ENCODE measurements around the gene PREB.

The PREB gene

DNA sequence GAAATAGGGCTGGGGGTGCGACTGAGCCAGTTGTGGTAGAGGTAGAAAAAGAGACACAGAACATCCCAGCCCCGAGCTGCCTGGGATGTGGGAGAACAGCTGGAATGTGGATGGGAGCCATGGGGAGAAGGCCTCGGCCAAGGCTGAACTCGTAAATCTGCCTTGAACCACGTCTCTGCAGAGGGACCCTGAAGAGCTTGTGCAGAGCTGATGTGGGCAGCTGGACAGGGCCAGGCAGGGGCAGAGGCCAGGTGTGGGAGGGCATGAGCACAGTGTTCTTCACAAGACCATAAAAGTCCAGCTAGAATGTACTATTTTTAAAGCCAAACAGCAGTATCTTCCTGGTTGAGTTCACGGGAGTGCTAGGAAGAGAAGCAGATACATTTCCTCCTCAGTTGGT, 20.1 kb upstream of the PREB start:
- DNase-seq (ENCODE audit: low read depth, low spot score): no peak
- no peak overlapping the region for H3K27ac ChIP-seq

DNA sequence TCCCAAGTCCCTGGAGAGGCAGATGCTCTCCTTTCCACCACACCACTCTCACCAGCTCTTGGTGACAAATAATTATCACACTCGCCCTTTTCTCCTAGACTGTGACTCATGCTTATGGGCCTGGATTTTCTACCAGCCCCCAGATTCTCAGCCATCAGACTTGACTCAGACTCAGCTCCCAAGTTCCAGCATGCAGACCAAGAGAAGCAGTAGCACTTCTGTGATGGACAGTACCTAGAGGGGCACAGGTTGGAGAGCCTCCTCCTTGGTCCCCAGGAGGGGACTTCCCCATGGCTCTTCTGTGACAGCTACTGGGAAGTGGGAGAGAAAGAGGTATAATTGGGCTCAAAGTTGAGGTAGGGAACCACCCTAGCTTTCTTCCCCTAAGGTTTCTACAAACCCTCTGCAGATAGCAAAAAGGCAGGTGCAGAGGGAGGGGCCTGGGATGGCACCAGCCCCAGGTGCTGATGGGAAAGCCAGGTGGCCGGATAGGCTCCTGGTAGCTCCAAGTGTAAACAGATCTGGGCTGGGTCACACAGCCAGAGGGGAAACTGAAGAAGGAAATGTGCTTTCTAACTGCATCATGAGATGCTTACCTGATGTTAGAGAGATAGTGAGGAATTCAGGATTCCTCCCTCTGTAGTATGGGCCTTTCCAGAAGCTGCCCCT, 18.5 kb upstream of the PREB start:
- H3K27ac ChIP-seq: no peak overlapping the region
- DNase-seq (ENCODE audit: low read depth, low spot score): no peak

DNA sequence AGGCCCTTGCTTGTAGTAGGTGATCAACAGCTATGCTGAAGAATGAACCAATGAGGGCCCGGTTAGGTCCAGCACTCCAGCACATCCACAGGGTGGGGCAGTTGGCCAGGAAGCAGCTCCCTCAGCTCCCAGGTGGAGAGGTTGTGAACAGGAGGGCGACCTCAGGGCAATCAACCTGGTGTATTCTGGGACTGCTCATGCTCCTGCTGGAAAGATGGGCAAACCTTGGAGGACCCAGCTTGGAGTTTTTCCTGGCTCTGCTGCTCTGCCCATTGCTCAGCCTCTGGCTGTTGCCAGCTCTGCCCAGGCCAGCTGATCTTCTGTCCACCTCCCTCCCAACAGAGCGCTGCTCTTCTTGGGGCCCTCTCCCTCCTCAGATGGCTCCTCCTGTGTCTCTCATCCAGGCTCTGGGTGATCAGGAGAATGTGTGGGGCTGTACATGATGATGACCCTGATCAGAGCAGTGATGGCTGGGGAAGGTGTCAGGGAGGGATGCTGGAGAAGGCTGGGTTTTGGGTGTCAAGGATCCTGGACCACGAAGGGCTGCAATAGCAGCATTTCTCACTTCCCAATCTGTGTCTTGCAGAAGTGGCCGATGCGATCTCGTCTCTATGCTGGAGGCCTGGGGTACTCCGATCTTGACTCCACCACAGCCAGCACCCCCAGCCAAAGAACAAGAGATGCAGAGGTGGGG, 17.8 kb upstream of the PREB start:
- no peak for DNase-seq (ENCODE audit: low read depth, low spot score)
- no peak overlapping the region for H3K27ac ChIP-seq

DNA sequence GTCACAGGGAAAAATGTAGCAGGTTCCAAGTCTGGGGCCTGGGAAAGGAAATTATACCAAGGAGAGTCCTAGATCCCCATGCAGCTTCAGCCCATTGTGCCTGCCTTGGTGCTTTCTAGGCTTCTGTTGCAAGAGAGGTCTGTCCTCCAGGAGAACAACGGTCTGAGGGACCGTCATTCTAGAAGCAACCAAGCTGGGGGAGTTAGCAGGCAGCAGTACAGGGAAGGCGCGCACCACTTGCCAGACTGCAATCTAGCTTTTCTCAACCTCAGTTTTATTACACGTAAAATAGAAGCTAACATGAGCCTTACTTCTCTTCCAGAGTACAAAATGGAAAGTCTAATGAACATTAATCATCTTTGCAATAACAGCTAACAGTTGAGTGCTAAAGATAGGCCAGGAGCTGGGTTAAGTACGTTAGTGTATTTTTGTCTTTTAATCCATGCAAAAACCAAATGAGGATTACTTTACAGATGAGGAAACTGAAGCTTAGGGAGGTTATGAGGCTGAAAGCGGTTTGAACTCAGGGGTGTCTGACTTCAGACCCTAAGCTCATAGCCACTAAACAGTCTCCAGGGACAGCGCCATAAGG, 16.3 kb upstream of the PREB start:
- H3K27ac ChIP-seq: no peak overlapping the region
- no peak for DNase-seq (ENCODE audit: low read depth, low spot score)

DNA sequence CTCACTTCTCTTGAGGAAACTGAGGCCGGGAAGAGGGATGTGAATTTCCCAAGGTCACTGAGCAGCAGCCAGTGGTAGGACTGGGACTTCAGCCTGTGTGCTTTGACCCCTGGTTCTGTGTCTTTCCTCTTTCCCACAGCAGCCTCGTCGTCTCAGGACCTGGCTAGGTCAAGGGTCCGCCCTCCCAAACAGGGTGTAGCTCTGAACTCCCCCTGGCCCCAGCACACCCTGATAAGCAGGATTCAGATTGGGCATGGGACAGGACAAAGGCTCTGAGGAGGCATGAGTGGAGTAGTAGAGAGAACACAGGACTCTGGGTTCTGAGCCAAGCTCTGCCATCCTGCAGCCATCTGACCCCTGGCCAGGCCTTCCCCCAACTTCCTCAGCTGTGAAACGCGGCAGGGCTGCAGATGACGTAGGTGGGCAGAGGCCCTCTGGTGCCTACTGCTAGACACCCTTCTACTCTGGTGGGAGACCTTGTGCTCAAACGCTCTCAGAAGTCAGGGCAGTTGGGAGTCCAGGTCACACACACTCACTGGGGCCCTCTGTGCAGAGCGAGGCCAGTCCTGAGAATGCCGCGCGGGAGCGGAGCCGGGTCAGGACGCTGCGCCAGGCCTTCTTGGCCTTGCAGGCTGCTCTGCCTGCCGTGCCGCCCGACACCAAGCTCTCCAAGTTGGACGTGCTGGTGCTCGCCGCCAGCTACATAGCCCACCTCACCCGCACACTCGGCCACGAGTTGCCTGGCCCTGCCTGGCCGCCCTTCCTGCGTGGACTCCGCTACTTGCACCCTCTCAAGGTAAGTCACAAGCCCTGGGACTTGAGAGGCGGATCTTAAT, 15.4 kb upstream of the PREB start:
- H3K27ac ChIP-seq: no peak overlapping the region
- DNase-seq (ENCODE audit: low read depth, low spot score): no peak

DNA sequence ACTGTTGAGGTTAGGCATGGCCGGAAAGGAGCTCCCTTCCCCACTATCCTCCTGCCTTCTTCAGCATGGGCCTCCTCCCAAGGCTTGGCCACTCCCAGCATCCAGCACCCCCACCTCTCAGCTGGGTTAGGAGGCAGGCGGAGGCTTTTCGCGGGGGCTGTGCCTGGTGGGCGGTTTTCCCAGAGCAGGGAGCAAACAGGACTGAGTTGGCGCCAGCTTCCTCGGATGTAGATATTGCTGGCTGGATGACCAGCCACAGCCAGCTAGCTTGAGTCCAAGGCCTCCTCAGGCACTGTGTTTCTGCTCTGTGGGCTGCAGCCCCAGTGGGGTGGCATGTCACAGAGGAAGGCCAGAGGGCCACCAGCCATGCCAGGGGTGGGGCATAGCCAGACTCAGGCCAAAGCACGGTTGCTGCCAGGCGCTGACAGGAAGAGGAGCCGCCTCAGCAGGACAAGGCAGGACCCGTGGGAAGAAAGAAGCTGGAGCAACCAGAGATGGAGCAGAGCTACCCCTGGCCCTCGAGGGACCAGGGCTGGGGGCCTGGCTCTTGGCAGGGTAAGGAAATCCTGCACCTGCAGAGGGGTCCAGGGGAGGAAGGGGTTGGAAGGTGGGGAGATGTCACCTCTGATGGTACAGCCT, 14.5 kb upstream of the PREB start, which contains the start of gene TCF23:
Gene TCF23 (plus strand): TSS at position 204 of the 639 bp plus-strand sequence. CDS start 130 bp downstream, at position 334.
- no peak within 1 kb of the TSS for H3K27ac ChIP-seq
- DNase-seq (ENCODE audit: low read depth, low spot score): no peak

DNA sequence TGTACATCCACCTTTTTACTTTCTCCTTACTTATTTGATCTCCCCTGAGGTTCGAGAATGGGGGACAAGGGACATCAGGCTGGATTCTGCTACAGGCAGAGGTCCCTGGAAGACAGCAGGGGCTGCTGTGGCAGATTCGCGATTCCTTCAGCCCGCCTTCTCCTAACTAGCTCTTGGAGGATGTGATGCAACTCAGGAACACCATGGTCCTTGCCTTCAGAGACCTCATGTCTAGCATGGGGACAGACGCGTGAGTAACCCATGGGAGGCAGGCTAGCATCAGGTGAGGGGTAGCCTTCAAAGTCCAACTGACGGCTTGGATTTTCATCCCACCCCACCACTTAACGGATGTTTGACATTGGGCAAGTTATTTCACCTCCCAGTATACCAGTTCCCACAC, 13.5 kb upstream of the PREB start:
- no peak for DNase-seq (ENCODE audit: low read depth, low spot score)
- no peak overlapping the region for H3K27ac ChIP-seq

DNA sequence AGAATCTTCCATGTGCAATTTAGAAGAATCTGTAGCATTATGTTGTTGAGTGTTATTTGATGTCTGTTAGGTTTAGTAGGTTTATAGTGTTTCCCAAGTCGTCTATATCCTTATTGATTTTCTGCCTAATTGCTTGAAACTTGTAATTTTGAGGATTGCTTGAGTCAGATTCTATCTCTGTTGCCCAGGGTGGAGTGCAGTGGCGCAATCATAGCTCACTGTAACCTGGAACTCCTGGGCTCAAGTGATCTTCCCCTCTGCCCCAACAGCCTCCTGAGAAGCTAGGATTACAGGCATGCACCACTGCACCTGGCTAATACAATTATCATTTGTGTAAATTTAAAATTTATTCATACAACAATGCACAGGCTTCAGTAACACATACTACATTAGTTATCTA, 11.2 kb upstream of the PREB start:
- H3K27ac ChIP-seq: no peak overlapping the region
- DNase-seq (ENCODE audit: low read depth, low spot score): no peak

DNA sequence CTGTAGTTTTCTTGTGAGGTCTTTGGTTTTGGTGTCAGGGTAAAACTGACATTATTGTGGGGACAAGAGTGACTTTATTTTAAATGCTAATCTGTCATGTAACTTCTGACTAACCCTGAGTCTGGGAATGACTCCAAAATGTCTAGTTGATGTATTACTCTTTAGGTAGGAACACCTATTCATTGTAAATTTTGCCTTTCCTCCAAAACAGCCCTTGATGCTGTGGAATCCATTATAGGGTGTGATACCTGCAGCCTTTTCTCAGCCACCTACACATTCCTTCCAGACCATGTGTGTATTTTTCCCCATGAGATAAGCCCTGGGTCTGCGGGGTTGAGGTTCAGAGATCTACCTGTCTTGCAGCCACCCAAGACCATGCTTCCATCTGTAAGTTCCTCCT, 8.8 kb upstream of the PREB start:
- H3K27ac ChIP-seq: no peak overlapping the region
- no peak for DNase-seq (ENCODE audit: low read depth, low spot score)

DNA sequence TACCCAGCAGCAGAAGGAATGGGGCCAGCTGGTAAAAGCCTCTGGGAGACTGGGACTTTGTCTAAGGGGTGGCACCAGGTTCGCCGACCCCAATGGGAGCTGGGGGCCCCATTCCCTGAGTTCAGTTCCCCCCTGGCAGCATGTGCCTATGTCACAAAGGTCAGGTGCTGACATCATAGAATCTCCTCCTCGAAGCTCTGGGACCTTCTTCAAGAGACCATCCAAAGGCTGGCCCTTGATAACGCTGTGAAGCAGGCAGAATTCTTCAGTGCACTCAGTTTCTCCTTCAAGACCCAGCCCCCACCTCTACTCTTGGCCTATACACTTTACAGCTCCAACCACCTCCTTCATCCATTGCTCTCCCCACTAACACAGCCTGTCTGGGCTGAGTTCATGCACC, 4.9 kb upstream of the PREB start, which contains the start of gene PRR30:
Gene PRR30 (minus strand): TSS at position 101 of the 400 bp plus-strand sequence. CDS start 1,081 bp downstream, outside the sequence.
- H3K27ac ChIP-seq: no peak within 1 kb of the TSS
- no peak for DNase-seq (ENCODE audit: low read depth, low spot score)

DNA sequence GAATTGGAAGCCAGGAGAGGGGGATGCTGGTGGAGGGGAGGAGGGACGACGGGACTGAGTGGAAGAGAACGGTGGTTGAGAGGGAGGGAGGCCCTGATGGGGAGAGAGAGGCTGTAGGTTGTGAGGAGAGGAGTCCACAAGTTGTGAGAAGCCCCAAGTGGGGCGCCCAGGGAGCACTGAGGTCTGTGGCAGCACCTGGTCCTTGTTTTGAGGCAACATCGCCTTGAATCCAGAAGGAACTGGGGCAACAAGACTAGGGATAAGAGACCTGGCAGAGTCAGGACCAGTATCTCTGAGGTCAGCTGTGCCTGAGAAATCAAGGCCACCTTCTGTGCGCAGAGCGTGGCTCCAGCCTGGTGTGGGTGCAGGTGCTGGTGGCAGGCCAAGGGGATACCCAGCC, 3.7 kb upstream of the PREB start:
- no peak overlapping the region for H3K27ac ChIP-seq
- DNase-seq (ENCODE audit: low read depth, low spot score): no peak

DNA sequence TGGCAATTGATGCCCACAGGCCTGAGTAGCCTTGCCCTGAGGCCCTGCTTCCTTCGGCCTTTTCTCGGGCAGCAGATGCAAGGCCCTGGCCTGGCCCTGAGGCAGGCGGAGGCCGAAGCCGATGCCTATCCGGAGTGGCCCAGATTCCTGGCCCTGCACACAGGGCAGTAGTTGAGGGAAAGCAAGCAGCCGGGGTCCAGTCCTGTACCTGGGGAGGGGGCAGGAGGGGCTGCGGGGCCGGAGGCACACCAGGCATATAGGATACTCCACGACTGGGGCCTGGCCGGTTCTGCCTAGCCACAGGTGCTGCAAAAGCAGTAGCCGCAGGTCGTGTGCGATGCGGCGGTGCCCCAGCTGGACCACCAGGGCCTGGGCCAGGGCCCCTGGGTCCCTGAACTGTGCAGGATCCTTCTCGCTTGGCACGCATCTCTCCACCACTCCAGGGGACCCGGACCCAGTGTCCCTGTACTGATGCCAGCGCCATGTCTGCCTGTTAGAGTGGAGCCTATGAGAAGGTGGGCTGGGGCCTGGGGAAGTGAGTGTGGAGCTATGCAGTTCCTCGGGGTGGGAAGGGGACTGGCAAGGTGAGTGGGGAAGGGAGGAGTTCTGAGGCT, 3.0 kb upstream of the PREB start:
- DNase-seq (ENCODE audit: low read depth, low spot score): no peak

DNA sequence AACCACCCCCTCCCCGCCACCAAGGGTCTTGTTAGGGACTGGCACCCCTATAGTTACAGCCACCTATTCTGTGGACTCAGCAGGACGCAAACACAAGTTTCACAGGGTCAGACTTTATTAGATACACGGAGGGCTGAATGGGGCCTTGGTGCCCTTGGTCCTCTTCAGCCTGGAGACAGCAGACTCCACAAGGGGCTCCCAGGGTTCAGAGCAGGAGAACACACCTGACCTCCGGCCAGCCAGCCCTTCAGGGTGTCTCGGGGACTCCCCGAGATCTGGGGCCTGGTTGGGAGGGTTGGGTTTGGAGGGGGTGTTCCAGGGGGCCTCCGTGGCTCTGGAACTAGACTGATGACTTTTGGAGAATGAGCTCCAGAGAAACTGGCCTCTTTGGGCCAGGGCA, 2.3 kb upstream of the PREB start:
- H3K27ac ChIP-seq: no peak overlapping the region
- no peak for DNase-seq (ENCODE audit: low read depth, low spot score)

More for the DNA sequence above, 3.0 kb upstream of the PREB start:
- H3K27ac ChIP-seq: no peak overlapping the region

DNA sequence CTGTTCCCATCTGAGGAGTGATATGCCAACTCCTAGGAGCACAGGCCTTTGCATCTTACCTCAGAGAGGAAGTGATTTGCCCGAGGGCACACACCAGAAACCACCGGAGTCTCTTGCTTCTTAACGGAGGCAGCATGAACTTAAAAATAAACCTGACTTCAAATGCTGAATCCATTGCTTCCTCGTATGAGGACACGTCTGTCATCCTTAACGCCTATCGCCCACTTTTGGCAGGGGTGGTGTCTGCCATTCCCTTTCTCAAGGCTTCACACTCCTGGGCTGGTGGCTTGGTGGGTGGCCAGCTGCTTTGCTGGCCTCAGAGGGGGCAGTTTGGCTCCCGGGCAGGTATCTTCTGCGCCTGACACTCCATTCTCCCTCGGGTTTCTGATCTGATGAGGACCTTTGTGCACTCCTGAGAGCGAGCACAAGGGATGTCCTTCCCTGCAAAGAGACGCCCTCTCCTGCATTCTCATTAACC, 1.1 kb upstream of the PREB start:
- no peak overlapping the region for H3K27ac ChIP-seq
- no peak for DNase-seq (ENCODE audit: low read depth, low spot score)

DNA sequence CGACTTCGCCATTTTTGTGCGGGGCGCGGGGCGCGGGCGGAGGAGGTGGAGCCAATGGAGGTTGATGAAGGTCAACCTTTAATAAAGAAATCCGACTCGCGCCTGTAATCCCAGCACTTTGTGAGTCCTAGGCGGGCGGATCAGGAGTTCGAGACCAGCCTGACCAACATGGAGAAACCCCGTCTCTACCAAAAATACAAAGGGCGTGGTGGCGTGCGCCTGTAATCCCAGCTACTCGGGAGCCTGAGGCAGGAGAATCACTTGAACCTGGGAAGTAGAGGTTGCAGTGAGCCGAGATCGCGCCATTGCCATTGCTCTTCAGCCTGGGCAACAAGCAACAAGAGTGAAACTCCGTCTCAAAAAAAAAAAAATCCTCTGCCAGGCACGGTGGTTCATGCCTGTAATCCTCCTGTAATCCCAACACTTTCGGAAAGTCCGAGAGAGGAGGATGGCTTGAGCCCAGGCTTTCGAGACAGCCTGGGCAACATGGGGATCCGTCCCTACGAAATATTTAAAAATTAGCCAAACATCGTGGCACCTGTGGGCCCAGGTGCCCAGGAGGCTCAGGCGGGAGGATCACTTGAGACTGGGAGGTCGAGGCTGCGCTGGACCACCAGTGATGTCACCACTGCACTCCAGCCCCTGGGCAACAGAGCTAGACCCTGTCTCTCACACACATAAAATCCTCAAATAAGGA, 493 bp upstream of the PREB start:
- H3K27ac ChIP-seq: no peak overlapping the region
- no peak for DNase-seq (ENCODE audit: low read depth, low spot score)

DNA sequence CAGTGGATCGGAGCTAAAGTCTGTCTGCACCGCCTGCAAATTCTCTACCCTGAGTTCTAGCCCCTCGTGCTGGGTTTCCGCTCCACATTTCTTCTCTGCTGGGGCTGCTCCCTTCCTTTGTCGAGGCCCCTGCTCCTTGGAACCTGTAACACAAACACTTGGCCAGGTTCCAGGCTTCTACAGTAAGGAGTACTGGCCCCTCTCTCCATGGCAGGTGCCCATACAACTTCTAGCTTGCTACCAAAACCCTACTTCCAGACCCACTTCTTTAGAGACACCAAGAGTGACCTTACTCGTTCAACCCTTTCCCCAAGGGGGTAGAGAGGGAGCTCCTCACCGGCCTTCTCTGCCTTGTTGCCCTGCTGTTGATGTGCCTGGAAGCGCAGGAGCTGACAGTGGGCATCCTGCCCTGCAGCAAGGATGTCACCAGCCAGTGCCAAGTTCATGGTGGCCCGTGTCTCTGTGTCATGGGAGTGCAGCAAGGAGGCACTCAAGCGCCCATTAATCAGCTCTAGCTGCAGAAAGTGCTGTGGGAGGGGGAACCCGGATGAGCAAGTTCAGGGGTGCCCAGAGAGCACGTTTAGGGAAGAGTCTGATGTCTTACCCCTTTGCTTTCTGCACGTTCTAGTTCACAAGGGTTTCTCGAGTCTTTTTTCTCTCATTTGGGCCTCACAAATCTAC, 1.1 kb downstream of the PREB start:
- DNase-seq (ENCODE audit: low read depth, low spot score): no peak
- H3K27ac ChIP-seq: no peak overlapping the region

DNA sequence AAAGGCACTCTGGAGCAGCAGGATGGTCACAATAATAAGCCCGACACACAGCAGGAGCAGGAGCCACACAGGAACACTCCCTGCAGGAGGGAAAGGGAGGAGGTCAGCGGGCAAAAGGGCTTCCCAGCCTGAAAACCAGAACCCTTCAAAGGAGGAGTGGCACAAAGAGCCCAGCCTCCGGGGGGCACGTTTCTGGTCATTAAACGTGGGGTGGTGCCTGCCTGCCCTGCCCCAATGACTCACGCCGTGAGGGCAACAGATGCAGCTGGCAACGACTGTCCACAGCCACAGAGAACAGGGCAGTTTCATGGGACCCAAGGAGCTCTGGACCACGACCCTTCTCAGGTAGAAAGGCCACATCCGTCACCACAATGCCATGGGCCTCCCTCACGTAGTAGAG, 3.0 kb downstream of the PREB start:
- no peak for DNase-seq (ENCODE audit: low read depth, low spot score)
- no peak overlapping the region for H3K27ac ChIP-seq

DNA sequence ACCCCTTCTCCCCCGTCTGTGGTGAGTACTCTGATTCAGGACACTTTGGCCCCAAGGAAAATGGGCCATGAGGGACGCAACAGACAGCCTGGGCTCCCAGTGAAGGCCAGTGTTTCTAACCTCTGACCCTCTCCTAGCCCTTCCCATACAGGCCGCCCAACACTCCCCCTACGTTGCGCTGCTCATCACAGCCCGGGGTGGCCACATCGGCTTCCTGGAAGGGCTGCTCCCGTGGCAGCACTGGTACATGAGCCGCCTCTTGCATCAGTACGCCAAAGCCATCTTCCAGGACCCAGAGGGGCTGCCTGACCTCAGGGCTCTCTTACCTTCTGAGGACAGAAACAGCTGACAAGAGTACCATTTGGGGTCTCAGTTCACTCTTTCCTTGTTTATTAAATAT, 4.0 kb downstream of the PREB start:
- H3K27ac ChIP-seq: no peak overlapping the region
- DNase-seq (ENCODE audit: low read depth, low spot score): no peak

Measured in epithelial cell of prostate (primary cell).